Measurements from ENCODE around the gene SYN1.

- TF ChIP-seq CTCF (conservative IDR thresholded peaks at IDR 0.05 in 1 of 2, IDR thresholded peaks at IDR 0.05 in 1 of 2; ENCODE audit: extremely low read depth in 1 of 2, insufficient read depth in 1 of 2, low read depth in 1 of 2, low read length in 2 of 2) (no peak), EZH2 (IDR thresholded peaks at IDR 0.05; ENCODE audit: borderline replicate concordance, low read length) (no peak)
Observed at GRCh38 chrX:47645530-47645929, 25.9 kb upstream of the SYN1 start.

All from mammary epithelial cell (primary cell).